ENCODE results near the gene SLC6A18. TPM values are rescaled to one million over a fixed set of nuclear protein-coding genes. Genes with fewer than 3 reads are reported as not detected.

The SLC6A18 gene
- total RNA-seq, 2 donors from 2014 or later, result not detected

- H3K27me3 ChIP-seq (replicated peaks; ENCODE audit: insufficient read depth), result no peaks in the 10 kb centered on the region
- DNase-seq (ENCODE audit: low spot score) (no peak), ATAC-seq (ENCODE audit: insufficient number of reproducible peaks, low FRiP score, low read depth) (no peak)
- H3K4me3 ChIP-seq, result no peak overlapping the region
- TF ChIP-seq CTCF (IDR thresholded peaks at IDR 0.05), result no peak
- no peak overlapping the region for H3K27ac ChIP-seq
- no peaks in the 10 kb centered on the region for H3K36me3 ChIP-seq
- no peaks in the 10 kb centered on the region for H3K4me1 ChIP-seq (ENCODE audit: control insufficient read depth in 1 of 2, low read depth in 2 of 2)
- H3K9me3 ChIP-seq, result no peaks in the 10 kb centered on the region
These were observed 20.9 kb downstream of the SLC6A18 start for GRCh38 chr5:1245905-1246576.

GRCh38 chr5:1246711-1247431 is 21.7 kb downstream of the SLC6A18 start:
- H3K36me3 ChIP-seq, result no peaks in the 10 kb centered on the region
- no peaks in the 10 kb centered on the region for H3K9me3 ChIP-seq
- no peak for TF ChIP-seq CTCF (IDR thresholded peaks at IDR 0.05)
- ATAC-seq (ENCODE audit: insufficient number of reproducible peaks, low FRiP score, low read depth) (no peak), DNase-seq (ENCODE audit: low spot score) (no peak)
- H3K4me1 ChIP-seq (ENCODE audit: control insufficient read depth in 1 of 2, low read depth in 2 of 2), result no peaks in the 10 kb centered on the region
- H3K27ac ChIP-seq, result no peak overlapping the region
- H3K4me3 ChIP-seq, result no peak overlapping the region
- no peaks in the 10 kb centered on the region for H3K27me3 ChIP-seq (replicated peaks; ENCODE audit: insufficient read depth)

GRCh38 chr5:1247811-1248210 is 22.6 kb downstream of the SLC6A18 start:
- Histone ChIP-seq H3K4me1 (ENCODE audit: control insufficient read depth in 1 of 2, low read depth in 2 of 2) (no peaks in the 10 kb centered on the region), H3K27ac (no peak overlapping the region), H3K36me3 (no peaks in the 10 kb centered on the region), H3K27me3 (replicated peaks; ENCODE audit: insufficient read depth) (no peaks in the 10 kb centered on the region), H3K4me3 (no peak overlapping the region), H3K9me3 (no peaks in the 10 kb centered on the region)
- no peak for ATAC-seq (ENCODE audit: insufficient number of reproducible peaks, low FRiP score, low read depth)
- no peak for TF ChIP-seq CTCF (IDR thresholded peaks at IDR 0.05)
- DNase-seq (ENCODE audit: low spot score), result no peak

- H3K9me3 ChIP-seq, result no peaks in the 10 kb centered on the region
- no peak overlapping the region for H3K4me3 ChIP-seq
- no peaks in the 10 kb centered on the region for H3K27me3 ChIP-seq (replicated peaks; ENCODE audit: insufficient read depth)
- no peaks in the 10 kb centered on the region for H3K36me3 ChIP-seq
- TF ChIP-seq CTCF (IDR thresholded peaks at IDR 0.05), result no peak
- DNase-seq (ENCODE audit: low spot score) (no peak), ATAC-seq (ENCODE audit: insufficient number of reproducible peaks, low FRiP score, low read depth) (no peak)
- no peak overlapping the region for H3K27ac ChIP-seq
- H3K4me1 ChIP-seq (ENCODE audit: control insufficient read depth in 1 of 2, low read depth in 2 of 2), result no peaks in the 10 kb centered on the region
These were observed 24.4 kb downstream of the SLC6A18 start for GRCh38 chr5:1249366-1250280.
